Measurements from ENCODE around the gene PPP1R16B. TPM values are rescaled to one million over a fixed set of nuclear protein-coding genes. Genes with fewer than 3 reads are reported as not detected.

The PPP1R16B gene
- total RNA-seq, 1 donor from 2014 or later: 12.9 TPM

- DNase-seq: no peak
Observed at GRCh38 chr20:38877483-38877882, 72.0 kb downstream of the PPP1R16B start.

- no peak for DNase-seq
Observed at GRCh38 chr20:38878866-38879265, 73.4 kb downstream of the PPP1R16B start.

DNA sequence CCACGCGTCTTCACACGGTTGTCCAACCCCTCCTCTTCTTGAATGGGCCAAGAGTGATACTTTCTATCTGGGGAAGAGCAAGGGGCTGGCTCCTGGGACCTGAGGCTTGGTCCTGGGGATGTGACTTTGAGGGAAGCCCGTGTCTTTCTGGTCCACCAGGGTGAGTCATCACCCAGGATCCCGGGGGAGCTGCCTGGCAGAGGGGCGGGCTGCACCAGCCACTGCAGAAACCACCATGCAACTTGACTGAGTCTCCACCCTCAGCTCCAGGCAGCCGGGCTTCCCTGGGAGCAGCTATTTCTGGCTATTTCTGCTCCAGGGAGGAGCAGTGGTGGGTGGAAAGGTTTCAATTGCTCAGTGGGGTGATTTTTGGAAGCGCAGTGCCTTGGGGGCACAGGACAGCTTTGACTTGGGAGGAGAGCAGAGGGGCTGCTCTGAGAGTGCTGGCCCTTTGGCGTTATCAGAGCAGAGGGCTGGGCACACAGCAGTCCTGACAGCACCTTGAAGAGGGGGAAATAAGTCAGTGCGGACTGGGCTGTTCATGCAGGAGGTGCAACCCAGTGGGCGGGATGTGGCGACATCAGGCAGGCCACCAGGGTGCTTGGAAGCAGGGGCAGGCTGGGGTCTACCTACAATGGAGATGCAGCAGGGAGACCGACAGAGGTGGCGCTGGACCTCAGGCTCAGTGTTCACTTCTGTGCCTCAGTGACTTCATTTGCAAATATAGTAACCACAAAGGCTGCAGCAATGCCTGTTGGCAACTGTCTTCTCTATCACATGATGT, 75.6 kb downstream of the PPP1R16B start:
- DNase-seq: peak; percentile 60

- no peak for DNase-seq
Observed at GRCh38 chr20:38881806-38882440, 76.4 kb downstream of the PPP1R16B start.

GRCh38 chr20:38882600-38882999, 77.1 kb downstream of the PPP1R16B start:
- no peak for DNase-seq

DNA sequence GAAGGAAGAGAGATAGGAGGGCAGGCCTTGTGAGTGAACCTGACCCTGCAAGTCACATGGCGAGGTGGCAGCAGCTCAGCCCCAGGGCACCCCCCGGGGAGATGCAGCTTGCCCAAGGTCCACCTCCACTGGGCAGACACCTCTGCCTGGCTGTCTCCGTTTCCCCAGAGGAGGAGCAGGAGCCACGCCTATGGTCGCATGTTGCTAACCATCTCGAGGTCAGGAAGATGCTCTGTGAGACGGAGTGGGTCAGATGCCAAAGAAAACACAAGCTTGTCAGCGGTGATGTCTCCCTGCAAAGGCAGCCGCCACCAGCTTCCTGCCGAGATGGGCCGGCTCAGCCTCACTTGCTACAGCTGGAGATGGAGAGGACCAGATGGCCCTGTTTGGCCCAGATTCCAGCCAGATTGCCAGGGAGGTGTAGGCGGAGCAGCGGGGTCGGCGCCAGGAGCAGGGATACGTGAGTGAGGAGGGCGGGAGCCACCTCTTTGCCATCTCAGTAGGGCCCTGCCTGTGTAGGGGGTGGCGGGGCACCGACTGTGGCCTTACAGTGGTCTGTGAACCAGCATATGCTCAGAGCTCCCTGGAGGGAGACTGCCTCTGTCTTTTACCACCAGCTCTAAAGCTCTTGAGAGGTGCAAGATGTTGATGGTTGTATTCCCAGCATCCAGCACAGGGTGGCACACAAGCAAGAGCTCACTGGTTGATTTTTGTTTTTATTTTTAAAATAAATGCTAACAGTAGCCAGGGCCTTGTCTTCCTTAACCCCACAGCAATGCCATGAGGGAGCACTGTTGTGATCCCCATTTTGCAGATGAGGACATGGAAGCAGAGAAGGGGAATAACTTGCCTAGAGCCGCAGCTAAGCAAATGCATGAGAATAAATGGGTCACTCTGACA, 77.8 kb downstream of the PPP1R16B start:
- DNase-seq: peak; percentile 89

- no peak for DNase-seq
Observed at GRCh38 chr20:38883981-38884733, 78.7 kb downstream of the PPP1R16B start.

GRCh38 chr20:38885357-38885756, 79.9 kb downstream of the PPP1R16B start:
- no peak for DNase-seq

GRCh38 chr20:38888059-38888831, 82.7 kb downstream of the PPP1R16B start:
- peak; percentile 42 for DNase-seq

DNA sequence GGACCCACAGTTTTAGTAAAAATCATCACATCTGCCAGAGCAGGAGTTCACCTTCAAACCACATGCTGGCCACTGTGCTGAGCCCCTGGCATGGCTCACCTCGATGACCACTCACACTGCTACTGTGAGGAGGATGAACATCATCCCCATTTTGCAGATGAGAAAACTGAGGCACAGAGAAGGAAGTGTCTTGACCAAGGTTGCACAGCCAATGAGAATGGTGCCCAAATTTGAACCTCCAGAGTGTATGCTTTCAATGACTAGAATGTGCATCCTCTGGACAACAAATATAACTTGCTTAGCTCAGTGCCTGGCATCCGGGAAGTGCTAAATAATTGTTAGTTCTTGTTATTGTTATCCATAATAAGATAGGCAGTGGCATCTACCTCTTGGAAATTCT, 83.6 kb downstream of the PPP1R16B start:
- no peak for DNase-seq

DNA sequence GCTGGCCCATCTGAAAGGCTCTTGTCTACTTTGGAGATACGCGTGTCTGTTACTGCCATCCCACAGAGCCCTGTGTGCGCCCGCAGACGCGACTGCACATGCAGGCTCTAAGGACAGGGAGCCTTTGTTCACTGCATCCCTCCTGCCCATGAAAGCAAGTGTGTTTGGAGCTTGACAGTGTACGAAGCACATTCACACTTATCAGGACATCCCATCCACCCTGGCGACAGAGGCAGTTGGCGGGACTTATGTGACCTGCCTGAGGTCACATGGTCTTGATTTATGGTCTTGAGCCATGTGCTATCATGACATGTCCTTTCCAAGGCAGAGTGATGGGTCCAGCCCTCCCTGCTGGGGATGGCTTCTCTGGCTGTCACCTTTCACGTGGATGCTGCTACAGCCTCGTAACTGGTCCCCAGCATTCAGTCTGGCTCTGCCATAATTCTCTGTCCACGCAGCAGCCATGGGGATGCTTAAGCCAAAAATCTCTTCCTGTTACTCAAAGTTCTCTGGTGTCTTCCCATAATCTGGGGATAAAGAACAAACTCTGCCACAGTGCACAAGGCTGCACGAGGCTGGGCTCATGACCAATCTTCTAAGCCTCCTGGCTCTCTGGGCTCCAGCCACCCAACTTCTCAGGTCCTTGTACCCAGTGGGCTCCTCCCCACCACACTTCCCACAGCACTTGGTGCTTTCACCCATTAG, 84.4 kb downstream of the PPP1R16B start:
- DNase-seq: peak; percentile 78

GRCh38 chr20:38890497-38890818, 85.0 kb downstream of the PPP1R16B start:
- DNase-seq: no peak

DNA sequence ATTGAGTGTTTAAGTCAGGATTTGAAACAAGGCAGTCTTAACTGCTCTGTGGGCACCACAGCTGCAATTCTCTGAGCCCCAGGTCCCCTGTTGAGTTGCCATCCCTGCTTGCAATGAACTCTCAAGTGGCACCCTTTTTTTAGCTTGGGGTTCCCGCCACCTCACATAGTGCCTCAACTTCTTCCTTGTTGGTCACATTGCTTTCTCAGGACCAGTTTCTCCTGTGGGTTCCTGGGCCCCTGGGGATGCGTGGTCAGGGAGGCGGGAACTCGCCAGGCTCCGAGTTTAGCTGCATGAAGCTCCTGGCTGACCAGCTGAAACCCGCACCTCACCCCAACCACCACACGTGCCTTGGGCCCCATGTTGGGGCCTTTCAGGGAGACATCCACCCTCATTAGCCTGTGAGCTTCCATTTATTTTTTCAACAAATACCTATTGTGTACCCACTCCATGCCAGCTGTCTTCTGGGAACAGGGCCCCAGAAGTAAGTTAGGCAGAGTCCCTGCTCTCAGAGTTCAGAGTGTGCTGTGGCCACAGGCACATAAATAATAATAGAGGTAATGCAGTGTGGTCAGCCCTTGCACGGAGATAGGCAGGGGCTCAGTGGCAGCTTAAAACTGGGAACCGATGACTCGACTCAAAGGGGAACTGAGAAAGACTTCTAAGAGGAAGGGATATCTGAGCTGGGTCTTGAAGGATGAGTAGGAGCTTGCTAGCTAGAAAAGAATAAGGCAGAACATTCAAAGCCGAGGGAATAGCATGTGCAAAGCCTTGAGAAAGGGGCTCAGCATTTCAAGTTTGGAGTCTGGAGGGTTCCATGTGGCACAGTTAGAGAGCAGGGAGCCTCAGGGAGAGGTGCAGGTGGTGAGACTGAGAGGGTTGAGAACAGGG, 86.8 kb downstream of the PPP1R16B start:
- DNase-seq: no peak

DNA sequence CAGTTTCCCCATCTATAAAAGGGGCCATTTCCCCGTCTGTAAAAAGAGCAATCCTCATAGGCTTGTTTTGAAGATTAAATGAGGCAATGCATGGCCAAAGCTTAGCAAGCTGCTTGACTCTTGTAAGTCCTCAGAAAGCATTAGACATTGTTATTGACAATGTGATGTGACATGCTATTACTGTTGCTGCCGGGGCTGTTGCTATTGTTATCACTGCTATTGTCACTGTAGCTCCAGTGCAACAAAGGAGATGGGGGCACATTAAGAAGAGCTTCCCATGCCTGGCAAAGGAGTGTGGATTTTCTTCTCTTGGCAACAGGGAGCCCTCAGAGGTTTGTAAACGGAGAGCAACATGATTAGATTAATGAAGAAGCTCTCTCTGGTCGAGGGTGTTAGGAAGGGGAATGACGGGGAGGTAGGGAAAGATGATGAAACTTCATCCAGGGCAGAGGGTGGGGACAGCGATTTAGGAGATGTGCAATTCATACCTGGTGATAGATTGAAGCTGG, 87.6 kb downstream of the PPP1R16B start:
- DNase-seq: no peak

- DNase-seq: peak; percentile 65
Observed at GRCh38 chr20:38893565-38894090, 88.1 kb downstream of the PPP1R16B start.

GRCh38 chr20:38894091-38894847, 88.8 kb downstream of the PPP1R16B start:
- peak; percentile 65 for DNase-seq

- no peak for DNase-seq
Observed at GRCh38 chr20:38895098-38895949, 89.8 kb downstream of the PPP1R16B start.

All from occipital lobe (tissue), 2 donors.